ENCODE results near the gene MOB3C.
"Not testable (repeated sequence)": the region's sequence is repeated elsewhere in the genome, so short reads cannot be mapped to it uniquely, and the experiment has no call there.

The MOB3C gene

DNA sequence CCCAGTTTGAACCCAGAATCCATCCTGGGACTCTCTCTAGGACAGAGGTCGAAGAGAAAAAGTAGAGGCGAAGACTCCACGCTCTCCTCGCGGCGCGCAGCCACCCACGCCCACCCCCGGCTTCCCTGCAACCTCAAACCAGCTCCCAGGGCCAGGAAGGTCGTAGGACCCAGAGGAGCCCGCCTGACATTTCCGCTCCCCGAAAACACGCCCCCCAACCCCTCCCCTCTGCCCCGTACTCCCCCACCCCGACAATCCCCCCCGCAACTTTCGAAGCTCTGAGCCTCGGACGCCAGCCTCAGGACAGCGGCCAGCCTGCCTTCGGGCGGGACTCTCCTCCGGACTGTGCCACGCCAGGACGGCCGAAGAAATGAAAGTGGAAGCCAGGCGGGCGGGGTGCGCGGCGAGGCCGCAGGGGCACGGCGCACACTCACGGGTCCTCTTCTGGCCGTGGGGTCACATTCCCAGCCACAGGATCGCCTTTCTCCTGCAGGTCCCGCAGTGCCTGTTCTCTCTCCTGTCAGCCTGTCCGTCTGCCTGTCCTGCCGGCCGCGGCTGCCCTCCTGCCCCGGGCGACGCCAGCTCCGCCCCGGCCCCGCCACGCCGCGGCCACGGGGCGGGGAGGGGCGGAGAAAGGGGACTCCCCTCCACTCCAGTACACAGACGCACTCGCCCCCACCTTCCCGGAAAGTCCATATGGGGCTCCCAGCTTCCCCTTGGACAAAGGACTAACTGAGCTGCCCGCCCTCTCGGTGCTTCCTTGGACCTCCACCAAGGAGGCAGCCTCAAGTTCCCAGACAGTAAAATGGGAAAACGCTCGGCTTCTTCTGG lies at the start of gene MOB3C:
Gene MOB3C (minus strand): TSS at position 535 of the 831 bp plus-strand sequence. CDS start 3,490 bp downstream, outside the sequence.
- no peak for DNase-seq

DNA sequence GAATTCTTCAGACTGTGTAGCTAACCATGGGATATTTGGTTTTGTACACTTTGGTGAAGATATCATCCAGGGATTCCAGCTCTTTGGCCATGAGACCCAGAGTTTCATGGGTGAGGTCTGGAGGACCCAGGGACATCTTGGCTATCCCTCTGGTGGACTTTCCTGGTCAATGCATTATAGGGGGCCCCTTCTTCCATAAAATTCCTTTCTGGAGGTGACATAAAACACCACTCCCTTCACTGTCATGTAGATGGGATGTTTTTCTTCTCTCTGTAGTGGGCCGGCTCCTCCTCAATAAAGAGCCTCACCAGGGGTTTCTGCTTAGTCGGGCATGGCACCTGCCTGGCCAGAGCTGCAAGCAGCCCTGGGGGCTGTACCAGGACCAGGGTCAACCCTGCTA lies 49.4 kb upstream of the MOB3C start:
- no peak for DNase-seq

DNA sequence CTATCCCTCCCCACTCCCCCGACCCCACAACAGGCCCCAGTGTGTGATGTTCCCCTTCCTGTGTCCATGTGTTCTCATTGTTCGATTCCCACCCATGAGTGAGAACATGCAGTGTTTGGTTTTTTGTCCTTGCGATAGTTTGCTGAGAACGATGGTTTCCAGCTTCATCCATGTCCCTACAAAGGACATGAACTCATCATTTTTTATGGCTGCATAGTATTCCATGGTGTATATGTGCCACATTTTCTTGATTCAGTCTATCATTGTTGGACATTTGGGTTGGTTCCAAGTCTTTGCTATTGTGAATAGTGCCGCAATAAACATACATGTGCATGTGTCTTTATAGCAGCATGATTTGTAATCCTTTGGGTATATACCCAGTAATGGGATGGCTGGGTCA lies 46.3 kb upstream of the MOB3C start:
- not testable (repeated sequence) for DNase-seq

DNA sequence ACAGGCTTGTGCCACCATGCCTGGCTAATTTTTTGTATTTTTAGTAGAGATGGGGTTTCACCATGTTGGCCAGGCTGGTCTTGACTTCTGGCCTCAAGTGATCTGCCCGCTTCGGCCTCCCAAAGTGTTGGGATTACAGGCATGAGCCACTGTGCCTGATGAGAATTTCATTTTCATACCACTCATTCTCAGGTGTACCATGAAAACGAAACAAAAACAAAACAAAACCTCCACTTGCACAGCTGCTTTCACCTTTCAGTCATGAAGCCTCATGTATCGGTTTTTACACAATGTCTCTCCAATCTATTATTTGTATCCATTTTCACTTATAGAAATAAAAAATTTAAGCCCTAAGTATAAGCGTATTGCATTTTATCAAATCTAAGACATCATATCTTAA lies 43.5 kb upstream of the MOB3C start:
- not testable (repeated sequence) for DNase-seq

DNA sequence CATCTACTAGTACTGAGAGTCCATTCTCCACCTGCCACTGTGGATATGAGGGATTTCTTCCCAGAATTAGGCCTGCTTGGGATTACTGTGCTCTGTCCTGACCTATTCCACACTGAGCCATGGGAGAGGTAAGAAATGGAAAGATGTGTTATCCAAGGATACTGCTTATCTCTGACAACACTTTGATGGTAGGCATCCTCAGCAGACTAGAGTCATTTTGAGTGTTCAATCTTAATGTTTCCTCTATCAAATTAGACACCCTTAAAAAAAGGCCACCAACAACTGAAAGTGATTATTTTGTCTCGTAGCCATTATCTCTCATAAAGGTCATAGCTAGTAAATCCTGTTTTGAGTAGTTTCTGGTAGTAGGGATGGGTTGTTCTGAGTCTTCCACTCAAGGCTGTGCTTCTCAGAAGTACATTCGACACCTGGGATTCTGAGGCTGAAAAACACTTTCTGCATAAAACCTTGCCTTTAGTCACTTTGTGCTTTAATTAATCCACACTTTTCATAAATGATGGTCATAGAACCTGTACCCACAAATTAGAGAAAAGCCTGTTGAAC lies 42.8 kb upstream of the MOB3C start:
- DNase-seq, result no peak

DNA sequence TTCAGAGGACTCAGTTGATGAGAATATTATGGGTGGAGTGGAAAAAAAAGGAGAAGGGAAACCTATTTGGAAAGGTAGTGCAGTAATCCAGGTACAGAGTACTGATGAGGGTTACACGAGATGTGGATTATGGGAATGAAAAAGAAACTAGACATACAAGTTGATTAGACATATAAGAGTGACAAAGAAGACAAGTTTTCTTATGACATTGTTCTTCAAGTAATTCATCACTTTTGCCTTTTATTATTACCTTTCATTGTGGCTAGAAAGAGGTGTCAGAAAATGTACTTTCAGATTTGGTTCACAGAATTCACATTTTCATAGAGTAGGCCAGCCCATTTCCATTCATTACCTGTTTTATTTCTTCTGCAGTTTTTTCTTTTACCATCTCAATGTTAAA lies 41.2 kb upstream of the MOB3C start:
- no peak for DNase-seq

DNA sequence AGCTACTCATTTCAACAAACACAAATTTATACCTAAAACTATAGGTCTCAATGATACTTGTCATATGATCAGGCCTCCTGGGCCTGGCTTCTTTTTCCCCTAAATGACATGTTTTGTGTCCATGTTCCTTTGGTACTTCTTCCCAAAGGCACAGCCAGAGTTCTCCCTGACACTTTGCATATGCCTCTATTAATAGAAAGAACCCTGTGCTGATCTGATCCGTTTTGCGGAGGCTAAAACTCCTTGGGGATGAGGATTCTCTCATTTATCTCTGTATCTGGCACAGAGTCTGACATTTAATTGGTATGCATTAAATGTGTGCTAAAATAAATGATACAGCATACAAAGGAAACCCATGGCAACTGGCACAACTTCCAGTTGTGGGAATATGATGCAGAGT lies 40.0 kb upstream of the MOB3C start:
- no peak for DNase-seq

DNA sequence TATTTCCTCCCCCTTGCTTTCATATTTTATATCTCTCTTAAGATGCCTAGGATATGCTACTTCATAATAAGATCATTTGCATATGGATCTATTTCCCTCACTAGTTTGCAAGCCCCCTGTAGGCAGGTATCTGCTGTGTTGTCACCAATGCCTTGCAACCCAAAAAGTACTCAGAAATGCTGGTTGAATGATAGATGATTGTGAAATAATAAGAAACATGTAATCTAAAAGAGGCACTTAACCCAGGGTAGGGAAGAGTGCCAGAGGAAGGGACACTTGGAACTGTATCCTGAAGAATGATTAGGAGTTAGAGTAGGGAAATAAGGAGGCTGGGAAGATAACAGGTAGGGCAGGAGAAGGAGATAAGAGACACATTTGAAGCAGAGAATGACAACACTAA lies 39.2 kb upstream of the MOB3C start:
- no peak for DNase-seq

DNA sequence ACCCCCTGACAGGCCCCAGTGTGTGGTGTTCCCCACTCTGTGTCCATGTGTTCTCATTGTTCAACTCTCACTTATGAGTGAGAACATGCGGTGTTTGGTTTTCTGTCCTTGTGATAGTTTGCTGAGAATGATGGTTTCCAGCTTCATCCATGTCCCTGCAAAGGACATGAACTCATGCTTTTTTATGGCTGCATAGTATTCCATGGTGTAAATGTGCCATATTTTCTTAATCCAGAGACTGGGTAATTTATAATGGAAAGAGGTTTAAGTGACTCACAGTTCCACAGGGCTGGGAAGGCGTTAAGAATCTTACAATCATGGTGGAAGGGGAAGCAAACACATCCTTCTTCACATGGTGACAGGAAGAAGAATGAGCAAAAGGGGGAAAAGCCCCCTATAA lies 38.1 kb upstream of the MOB3C start:
- DNase-seq, result not testable (repeated sequence)

DNA sequence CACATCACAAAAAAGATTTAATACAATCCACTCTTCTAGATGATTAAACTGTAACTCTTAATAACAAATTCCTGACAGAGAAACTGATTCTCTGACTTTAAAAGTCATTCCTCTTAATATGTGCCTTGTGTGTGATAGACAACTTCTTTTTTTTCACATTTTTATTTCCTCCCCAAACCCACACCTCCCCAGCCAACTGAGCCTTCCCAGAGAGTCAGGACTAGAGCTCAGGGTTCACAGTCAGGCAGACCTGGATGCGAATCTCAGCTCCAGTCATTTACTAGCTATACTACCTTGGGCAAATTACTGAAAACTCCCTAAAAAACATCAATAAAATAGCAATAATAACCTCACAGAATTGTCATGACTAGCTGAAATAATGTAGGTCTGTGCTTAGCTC lies 37.4 kb upstream of the MOB3C start:
- no peak for DNase-seq

DNA sequence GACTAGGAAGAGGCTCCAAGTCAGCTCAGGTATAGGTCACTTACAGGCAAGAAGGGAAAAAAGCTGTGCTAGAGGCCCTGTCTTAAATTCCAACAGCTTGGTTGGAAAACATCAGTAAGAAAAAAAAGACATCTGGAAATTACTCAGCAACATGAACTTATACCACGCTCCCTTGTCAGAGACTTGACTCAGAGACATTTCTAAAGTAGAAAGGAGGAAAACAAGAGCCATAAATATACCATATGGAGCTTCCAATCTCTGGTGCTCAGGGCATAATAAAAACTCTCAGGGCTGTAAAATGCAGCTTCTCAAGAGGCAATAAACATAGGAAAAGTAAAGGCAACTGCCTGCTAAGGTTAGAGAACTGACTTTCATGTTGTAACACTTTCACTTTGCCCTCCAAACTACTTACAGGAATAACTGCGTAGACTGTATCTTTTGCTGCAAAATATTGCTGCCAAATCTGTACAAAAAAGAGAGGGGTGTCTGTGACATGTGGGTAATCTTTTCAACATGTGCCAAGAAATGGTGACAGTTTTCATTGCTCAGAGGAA lies 36.9 kb upstream of the MOB3C start:
- DNase-seq, result no peak

DNA sequence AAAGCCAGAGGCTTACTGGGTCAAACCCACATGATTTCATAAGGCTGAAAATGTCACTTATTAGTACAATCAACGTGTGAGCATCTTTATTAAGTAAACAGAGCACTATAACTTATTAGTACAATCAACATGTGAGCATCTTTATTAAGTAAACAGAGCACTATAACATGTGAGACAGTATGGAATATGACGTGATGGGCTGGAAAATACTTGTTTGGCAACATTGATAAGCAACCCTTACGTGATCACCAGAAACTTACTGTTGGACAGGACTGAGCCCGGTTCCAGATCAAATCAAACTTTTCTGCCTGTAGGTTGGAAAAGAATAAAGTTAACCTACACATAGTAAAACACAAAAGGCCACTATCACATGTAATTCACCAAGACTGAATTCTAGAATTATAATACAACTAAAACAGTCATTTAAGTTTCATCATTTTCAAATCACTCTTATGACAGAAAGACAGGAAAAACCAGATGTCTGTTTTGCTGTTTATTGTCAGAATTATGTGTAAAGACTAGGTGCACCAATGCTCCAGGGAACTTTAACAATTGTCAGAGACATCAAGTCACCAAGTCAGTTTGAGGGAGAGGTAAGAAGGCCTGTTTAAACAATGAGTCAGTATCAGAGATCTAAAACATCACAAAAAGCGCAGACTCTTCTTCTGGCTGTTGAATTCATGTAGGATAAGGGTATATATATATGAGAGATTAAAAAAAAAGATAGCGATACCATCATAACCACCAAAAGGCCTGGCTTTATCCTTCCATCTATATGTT lies 35.9 kb upstream of the MOB3C start:
- DNase-seq, result no peak

DNA sequence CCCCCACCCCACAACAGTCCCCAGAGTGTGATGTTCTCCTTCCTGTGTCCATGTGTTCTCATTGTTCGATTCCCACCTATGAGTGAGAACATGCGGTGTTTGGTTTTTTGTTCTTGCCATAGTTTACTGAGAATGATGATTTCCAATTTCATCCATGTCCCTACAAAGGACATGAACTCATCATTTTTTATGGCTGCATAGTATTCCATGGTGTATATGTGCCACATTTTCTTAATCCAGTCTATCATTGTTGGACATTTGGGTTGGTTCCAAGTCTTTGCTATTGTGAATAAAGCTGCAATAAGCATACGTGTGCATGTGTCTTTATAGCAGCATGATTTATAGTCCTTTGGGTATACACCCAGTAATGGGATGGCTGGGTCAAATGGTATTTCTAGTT lies 34.5 kb upstream of the MOB3C start:
- not testable (repeated sequence) for DNase-seq

DNA sequence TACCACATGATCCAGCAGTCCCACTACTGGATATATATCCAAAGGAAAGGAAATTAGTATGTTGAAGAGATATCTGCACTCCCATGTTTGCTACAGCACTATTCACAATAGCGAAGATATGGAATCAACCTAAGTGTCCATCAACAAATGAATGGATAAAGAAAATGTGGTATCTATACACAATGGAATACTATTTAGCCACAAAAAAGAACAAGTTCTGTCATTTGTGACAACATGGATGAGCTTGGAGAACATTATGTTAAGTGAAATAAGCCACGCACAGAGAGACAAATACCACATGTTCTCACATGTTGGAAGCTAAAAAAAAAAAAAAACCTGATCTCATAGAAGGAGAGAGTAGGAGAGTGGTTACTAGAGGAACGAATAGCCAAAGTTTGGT lies 33.9 kb upstream of the MOB3C start:
- DNase-seq, result no peak

DNA sequence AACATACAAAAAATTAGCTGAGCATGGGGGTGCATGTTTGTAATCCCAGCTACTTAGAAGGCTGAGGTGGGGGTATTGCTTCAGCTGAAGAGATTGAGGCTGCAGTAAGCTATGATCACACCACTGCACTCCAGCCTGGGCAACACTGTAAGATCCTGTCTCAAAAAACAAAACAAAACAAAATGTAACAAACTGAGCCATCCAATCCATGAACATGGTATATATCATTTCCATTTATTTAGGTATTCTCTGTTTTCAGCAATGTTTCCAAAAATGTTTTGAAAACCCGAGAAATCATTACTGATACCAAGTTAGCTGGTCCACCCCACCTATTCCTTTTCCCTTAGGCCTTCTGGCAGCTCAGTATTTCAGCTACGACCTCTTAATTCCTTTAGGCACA lies 33.2 kb upstream of the MOB3C start:
- DNase-seq, result no peak

DNA sequence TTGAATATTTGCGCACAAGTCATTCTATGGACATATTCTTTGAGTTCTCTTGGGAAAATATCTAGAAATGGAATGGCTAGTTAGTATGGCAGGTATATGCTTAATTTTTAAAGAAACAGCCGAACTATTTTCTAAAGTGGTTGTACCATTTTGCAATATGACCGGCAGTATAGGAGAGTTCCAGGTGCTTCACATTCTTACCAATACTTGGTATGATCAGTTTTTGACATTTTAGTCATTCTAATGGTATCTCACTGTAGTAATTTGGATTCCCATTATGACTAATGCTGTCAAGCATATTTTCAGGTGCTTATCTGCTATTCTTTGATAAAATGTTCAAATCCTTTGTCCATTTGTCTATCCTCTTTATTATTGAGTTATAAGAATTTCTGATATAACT lies 31.0 kb upstream of the MOB3C start:
- DNase-seq, result no peak

DNA sequence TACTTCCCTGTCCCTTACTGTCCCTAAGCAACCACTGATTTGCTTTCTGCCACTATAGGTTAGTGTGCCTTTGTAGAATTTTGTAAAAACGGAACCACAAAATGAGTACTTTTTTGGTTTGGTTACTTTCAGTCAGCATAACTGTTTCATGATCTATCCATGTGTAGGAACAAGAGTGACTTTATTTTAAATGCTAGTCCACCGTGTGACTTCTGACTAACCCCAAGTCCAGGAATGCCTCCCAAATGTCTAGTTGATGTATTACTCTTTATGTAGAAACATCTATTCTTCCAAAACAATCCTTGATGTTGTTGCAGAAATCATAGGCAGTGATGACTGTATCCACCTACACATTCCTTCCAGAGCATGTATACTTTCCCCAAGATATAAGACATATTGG lies 30.2 kb upstream of the MOB3C start:
- DNase-seq, result no peak

DNA sequence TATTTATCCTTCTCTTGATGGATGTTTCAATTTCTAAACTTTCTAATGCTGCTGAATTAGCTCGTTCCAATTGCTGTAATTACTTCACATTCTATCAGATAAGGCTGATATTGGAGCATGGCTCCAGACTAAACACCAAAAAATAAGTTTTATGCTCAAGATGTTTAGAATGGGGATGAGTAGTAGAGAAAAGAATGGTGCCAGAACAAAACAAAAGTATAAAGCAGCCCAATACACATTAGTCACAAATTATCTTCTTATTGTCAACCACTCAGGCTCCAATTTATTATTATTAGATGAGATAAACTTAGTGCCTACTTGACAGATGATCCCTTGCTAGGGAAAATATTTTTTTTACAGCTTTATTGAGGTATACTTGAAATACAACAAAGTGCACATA lies 29.7 kb upstream of the MOB3C start:
- DNase-seq, result no peak

DNA sequence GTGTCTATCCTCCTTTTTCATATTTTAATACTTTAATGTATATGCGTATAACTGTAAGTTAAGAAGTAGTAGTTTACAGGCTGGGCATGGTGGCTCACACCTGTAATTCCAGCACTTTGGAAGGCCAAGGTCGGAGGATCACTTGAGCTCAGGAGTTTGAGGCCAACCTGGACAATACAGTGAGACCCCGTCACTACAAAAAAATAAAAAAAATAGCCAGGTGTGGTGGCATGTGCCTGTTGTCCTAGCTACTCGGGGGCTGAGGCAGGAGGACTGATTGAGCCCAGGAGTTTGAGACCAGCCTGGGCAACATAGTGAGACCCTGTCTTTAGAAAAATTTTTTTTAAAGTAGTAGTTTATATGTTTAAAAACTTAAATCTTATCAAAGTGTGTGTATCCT lies 29.2 kb upstream of the MOB3C start:
- DNase-seq, result no peak

DNA sequence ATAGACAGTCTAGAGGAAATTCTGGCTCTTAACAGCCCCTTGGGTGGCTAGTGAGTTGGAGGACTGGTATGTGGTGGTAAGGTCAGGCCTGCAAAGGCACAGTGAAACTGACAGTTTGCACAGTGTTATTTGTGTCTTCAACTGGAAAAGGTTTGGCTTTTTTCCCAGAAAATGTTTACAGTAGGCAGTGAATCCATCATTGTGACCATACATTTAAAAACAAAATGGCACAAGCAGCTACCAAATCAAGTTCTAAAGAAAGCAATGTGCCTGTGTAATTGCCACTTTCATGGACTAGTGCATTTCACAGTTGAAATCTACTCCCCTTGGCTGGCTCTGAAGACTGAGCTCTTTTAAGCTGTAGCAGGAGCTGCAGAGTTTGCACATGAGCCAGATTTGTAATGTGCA lies 26.8 kb upstream of the MOB3C start:
- peak; percentile 99 for DNase-seq

DNA sequence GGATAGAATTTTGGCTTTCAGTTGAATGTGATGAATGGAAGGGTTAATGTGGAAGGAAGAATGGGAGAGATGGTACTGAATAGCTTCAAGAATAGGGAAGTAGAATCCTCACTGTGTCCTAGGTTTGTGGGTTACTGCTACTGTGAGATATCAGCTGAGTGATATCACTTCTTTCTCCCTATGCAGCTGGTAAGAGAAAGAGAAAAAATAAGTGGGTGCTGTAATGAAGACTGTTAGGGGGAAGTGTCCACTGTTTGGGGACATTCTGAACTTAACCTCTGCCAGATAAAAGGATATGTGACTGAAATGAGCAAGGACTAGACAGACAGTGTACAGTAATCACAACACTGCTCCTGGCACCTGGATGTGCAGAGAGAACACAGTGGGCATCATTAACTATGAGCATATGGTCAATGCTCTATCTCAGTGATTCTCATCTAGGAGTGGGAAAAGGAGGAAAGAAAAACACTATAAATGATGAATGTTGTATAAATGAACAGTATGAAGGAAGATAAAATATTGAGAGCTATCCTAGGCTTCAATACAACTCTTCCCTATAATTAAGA lies 25.6 kb upstream of the MOB3C start:
- DNase-seq, result peak; percentile 79

DNA sequence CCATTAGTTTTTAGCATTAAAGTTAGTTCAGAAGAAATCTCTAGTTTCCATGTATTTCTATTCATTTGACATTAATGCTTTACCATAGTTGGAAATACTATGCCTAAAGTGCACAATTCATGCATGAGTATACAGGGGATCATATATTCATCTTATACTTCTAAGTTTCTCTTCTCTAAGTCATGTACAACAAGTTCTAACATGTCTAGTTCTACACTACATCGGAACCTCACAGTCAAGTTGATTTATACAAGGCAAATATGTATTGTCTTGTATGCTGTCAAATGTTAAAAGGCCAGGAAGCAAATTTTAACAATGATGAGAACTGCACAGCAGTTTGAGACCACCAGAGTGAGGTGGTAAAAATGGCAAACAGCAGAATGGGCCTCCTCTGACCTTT lies 22.9 kb upstream of the MOB3C start:
- DNase-seq, result no peak

DNA sequence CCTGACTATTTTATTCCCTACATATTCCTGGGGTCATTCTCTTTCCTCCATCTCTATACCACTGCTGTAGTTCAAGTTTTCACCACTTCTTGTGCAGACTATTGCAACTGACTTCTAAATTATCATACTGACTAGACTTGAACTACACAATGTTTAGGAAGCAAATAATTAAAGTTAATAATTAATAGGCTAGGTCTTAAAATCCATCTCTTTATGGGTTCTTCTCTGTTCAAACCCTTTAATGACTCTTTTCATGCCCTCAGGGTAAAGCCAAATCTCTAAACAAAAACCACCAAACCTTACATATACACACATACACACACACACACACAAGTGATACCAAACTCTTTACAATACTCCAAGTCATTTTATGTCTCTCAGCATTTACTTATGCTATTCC lies 22.3 kb upstream of the MOB3C start:
- no peak for DNase-seq
